Stimulated activated memory B cell treated with anti-CD40 and anti-IgM and Interleukin-4, amounts not matched to agents 10 μg/mL and 1 μg/mL and 100 μg/mL, for 72 hours (primary cell): ENCODE data around the gene MICB.
"Not testable (repeated sequence)": the region's sequence is repeated elsewhere in the genome, so short reads cannot be mapped to it uniquely, and the experiment has no call there.

ENCODE experiments used
- ATAC-seq: fragments of 150-1000 bp; cut with Tn5 transposase; 2 replicates; pipeline ENCODE4 v1.10.0; 2021
- H3K27ac Mint-ChIP-seq: one replicate; pipeline ENCODE4 v1.8.0; 2022; ENCODE audit warnings: mild to moderate bottlenecking, mixed read lengths
- H3K27me3 Mint-ChIP-seq: one replicate; pipeline ENCODE4 v1.8.0; 2022; ENCODE audit warnings: mixed read lengths
- H3K36me3 Mint-ChIP-seq: one replicate; pipeline ENCODE4 v1.8.0; 2022; ENCODE audit warnings: mixed read lengths
- H3K4me1 Mint-ChIP-seq: one replicate; pipeline ENCODE4 v1.8.0; 2022; ENCODE audit warnings: mixed read lengths
- H3K4me3 Mint-ChIP-seq: one replicate; pipeline ENCODE4 v1.8.0; 2022; ENCODE audit warnings: mild to moderate bottlenecking, moderate library complexity, mixed read lengths
- H3K9me3 Mint-ChIP-seq: one replicate; pipeline ENCODE4 v1.8.0; 2022; ENCODE audit warnings: mixed read lengths

MICB gene

GRCh38 chr6:31497531-31498476 lies at the start of gene MICB:
TSS of gene MICB (plus strand) at chr6:31498145. CDS start at chr6:31498194, 49 bp downstream.
- Mint-ChIP-seq H3K9me3 (no peaks in the 10 kb centered on the region), H3K36me3 (peaks cover 6% of the 10 kb centered on the region), H3K27me3 (no peaks in the 10 kb centered on the region), H3K4me3 (peak within 1 kb of the TSS; percentile 75), H3K27ac (peak within 1 kb of the TSS; percentile 54), H3K4me1 (peaks cover 79% of the 10 kb centered on the region)
- peak; percentile 86 for ATAC-seq

DNA sequence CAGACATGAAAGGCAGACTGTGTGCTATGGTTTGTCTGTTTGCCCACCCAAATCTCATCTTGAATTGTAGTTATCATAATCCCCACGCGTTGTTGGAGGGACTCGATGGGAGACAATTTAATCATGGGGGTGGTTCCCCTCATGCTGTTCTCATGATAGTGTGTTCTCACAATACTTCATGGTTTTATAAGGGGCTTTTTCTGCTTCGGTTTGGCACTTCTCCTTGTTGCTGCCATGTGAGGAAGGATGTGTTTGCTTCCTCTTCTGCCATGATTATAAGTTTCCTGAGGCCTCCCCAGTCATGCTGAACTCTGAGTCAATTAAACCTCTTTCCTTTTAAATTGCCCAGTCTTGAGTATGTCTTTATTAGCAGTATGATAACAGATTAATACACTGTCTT lies 47.2 kb upstream of the MICB start:
- no peaks in the 10 kb centered on the region for H3K4me1 Mint-ChIP-seq
- H3K9me3 Mint-ChIP-seq: peaks cover 15% of the 10 kb centered on the region
- ATAC-seq: no peak
- H3K27ac Mint-ChIP-seq: no peak overlapping the region
- H3K4me3 Mint-ChIP-seq: no peak overlapping the region
- H3K36me3 Mint-ChIP-seq: peaks cover 7% of the 10 kb centered on the region
- no peaks in the 10 kb centered on the region for H3K27me3 Mint-ChIP-seq

DNA sequence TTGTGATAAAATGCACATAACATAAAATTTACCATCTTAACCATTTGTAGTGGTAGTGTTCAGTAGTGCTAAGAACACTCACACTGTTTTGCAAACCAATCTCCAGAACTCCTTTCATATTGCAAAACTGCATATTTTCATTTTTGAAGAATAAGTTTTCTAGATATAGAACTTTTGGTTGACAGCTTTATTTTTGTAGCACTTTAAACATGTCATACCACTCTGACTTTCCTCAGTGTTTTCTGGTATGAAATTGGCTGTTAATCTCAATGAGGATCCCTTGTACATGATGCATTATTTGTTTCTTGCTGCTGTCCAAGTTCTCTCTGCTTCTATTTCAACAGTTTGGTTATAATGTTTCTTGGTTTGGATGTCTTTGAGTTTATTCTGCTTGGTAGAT lies 45.1 kb upstream of the MICB start:
- no peaks in the 10 kb centered on the region for H3K4me1 Mint-ChIP-seq
- no peak for ATAC-seq
- no peak overlapping the region for H3K27ac Mint-ChIP-seq
- H3K36me3 Mint-ChIP-seq: peaks cover 7% of the 10 kb centered on the region
- H3K27me3 Mint-ChIP-seq: no peaks in the 10 kb centered on the region
- H3K9me3 Mint-ChIP-seq: peaks cover 15% of the 10 kb centered on the region
- H3K4me3 Mint-ChIP-seq: no peak overlapping the region

DNA sequence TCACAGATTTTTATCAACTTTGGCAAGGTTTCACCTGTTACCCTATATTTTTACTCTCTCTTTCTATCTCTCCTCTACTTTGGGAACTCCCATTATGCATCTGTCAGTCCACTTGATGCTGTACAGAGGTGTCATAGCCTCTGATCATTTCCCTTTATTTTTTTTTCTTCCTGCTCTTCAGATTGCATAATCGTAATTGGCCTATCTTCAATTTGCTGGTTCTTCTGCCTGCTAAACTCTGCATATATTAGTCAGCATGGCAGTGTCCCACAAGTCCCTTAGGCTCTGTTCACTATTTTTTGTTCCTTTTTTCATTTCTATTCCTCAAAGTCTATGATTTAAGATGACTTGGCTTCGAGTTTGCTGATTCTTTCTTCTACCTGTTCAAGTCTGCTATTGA lies 44.7 kb upstream of the MICB start:
- no peak overlapping the region for H3K27ac Mint-ChIP-seq

GRCh38 chr6:31459864-31460263 lies 38.1 kb upstream of the MICB start:
- not testable (repeated sequence) for H3K27me3 Mint-ChIP-seq, H3K9me3 Mint-ChIP-seq, ATAC-seq, H3K27ac Mint-ChIP-seq, H3K4me3 Mint-ChIP-seq
- Mint-ChIP-seq H3K4me1 (peaks cover 24% of the 10 kb centered on the region), H3K36me3 (peaks cover 20% of the 10 kb centered on the region)

More for the DNA sequence above, 44.7 kb upstream of the MICB start:
- Mint-ChIP-seq H3K27me3 (no peaks in the 10 kb centered on the region), H3K4me3 (no peak overlapping the region), H3K9me3 (peaks cover 15% of the 10 kb centered on the region), H3K4me1 (no peaks in the 10 kb centered on the region), H3K36me3 (peaks cover 7% of the 10 kb centered on the region)
- ATAC-seq: no peak

GRCh38 chr6:31460361-31461025 lies 37.5 kb upstream of the MICB start:
- H3K36me3 Mint-ChIP-seq: peaks cover 26% of the 10 kb centered on the region
- peaks cover 30% of the 10 kb centered on the region for H3K4me1 Mint-ChIP-seq
- H3K27me3 Mint-ChIP-seq: no peaks in the 10 kb centered on the region
- no peak overlapping the region for H3K27ac Mint-ChIP-seq
- H3K4me3 Mint-ChIP-seq: no peak overlapping the region
- no peak for ATAC-seq
- no peaks in the 10 kb centered on the region for H3K9me3 Mint-ChIP-seq

DNA sequence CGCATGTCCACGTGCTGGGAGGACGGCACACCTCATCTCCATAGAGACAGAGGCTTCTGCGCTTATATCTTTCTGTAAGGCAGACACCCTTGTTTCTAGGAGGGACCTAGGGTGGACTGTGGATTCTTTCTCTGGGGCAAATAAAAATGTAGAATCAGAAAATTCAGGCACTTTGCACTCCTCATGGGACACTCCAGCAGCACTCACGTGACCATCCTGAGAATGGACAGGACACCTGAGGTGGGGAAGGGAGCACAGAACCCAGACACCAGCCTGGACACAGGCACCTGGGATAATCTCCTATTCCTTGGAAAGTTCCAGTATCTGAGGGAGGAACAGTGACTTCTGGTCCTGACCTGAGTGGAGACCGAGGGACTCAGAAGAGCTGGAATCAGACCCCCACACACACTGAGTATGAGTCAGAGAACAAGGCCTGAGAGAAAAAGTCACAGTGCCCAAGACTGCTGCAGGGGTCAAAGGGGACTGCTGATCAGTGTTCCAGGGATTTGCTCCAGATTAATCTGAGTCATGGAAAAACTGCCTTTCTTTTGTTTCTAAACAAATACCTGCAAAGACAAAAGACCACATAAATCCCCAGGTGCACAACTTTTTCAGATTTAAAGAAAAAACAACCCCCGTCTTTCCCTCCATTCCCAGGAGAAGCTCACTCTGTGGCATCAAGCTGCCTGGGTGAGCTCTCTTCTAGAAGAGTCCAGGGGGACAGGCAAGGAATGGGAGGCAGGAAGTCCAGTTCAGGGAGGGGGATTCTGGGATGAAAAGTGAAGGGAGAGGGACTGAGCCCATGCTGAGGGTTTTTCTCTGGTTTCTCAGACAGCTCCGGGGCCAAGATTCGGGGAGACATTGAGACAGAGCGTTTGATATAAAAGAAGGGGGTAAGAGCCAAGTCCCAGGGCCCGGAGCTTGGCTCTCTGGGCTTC lies 35.6 kb upstream of the MICB start:
- ATAC-seq: no peak
- Mint-ChIP-seq H3K36me3 (peaks cover 39% of the 10 kb centered on the region), H3K4me3 (peak overlapping the region; percentile 96), H3K4me1 (peaks cover 48% of the 10 kb centered on the region), H3K27me3 (no peaks in the 10 kb centered on the region), H3K9me3 (no peaks in the 10 kb centered on the region), H3K27ac (peak overlapping the region; percentile 98)

DNA sequence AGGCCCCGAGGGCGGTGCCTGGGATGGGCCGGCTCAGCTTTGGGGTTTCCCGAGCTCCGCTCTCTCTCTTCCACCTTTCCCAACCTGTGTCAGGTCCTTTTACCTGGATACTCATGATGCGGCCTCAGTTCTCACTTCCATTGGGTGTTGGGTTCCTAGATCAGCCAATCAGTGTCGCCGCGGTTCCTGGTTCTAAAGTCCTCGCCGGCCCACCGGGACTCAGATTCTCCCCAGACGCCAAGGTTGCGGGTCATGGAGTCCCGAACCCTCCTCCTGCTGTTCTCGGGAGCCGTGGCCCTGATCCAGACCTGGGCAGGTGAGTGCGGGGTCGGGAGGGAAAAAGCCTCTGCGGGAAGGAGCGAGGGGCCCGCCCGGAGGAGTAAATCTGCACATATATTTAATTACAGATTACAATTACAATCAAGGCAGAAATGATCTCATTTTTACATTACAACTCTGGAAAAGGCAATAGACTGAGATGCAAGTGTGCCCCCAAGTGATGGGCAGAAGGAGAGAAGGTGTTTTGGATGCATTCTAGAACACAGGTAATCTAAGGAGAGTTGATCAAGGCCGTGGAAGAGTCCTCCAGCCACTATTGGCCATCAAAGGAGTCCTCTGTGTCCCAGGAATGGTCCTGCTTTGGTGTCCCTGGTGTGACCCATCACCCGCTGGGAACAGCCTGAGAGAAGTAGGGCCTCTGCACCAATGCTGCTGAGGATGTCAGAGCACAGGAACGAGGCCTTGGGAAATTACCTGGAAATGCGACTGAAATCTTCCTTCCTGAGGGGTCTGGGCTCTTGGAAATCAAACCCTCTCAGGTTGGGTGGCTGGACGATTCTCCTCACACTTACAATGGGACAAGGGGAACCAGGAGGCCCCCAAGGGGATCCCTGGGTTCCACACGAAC lies 34.7 kb upstream of the MICB start:
- Mint-ChIP-seq H3K4me3 (peak overlapping the region; percentile 96), H3K27me3 (no peaks in the 10 kb centered on the region), H3K4me1 (peaks cover 55% of the 10 kb centered on the region), H3K27ac (peak overlapping the region; percentile 98), H3K36me3 (peaks cover 47% of the 10 kb centered on the region), H3K9me3 (no peaks in the 10 kb centered on the region)
- peak; percentile 98 for ATAC-seq

DNA sequence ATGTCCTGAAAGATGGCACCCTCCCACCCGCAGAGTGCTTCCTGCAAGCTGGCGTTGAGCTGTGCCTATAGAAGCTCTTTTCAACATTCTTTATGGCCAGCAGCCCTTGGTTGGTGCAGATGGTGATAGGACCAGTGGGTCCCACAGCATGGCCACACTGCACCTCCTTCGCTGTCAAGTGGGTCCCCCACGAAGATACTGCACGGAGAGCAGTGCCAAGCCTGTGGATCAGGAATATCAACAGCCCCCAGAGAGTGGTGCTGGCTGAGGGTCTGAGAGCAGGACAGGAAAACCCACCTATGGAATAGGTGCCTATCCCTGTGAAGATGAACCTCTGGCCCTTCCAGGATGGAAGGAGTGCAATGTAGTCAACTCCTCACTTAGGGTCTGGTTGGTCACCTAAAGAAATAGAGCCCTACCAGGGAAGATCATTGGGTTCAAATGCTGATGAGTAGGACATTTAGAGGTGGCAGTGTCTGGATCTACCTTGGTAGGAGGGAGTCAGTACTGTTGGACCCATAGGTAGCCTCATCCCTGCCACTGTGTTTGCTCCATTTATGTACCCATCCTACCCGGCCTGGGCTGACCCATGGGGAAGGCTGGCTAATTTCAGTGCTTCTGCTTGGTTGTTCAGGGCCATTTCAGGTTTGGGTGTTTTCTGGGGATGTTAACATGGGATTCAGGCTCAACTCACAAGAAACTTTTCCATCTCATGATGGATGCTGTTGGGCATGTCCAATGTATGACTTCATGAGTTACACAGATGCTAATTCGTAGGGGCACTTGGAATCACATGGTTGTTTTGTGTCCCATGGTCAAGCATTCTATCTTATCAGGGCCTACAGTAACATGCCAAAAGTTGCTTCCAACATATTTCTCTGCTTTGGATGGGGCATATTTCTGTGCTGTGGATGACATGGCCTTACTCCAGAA lies 33.4 kb upstream of the MICB start:
- Mint-ChIP-seq H3K4me1 (peaks cover 67% of the 10 kb centered on the region), H3K36me3 (peaks cover 52% of the 10 kb centered on the region), H3K4me3 (peak overlapping the region; percentile 96)

DNA sequence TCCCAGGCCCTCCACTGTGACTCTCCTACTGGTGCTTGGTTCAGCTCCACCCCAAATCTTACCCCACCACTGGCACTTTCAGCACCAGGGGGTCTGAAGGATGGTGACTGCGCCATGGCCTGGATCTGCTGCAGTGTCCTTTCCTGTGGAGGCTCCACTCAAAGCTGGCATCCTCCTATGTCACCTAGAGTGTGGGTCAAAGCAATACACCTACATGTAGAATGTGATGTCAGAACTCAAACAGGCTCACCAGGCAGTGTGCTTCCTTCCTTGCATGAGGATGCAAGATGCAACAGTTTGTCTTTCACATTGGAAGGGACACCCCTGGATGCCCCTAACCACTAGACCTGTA lies 32.8 kb upstream of the MICB start:
- Mint-ChIP-seq H3K27me3 (no peaks in the 10 kb centered on the region), H3K27ac (peak overlapping the region; percentile 98), H3K9me3 (no peaks in the 10 kb centered on the region), H3K4me1 (peaks cover 74% of the 10 kb centered on the region), H3K4me3 (peak overlapping the region; percentile 96), H3K36me3 (peaks cover 58% of the 10 kb centered on the region)
- ATAC-seq: no peak

More for the DNA sequence above, 33.4 kb upstream of the MICB start:
- H3K27ac Mint-ChIP-seq: peak overlapping the region; percentile 98
- H3K9me3 Mint-ChIP-seq: no peaks in the 10 kb centered on the region
- no peaks in the 10 kb centered on the region for H3K27me3 Mint-ChIP-seq
- ATAC-seq: no peak

DNA sequence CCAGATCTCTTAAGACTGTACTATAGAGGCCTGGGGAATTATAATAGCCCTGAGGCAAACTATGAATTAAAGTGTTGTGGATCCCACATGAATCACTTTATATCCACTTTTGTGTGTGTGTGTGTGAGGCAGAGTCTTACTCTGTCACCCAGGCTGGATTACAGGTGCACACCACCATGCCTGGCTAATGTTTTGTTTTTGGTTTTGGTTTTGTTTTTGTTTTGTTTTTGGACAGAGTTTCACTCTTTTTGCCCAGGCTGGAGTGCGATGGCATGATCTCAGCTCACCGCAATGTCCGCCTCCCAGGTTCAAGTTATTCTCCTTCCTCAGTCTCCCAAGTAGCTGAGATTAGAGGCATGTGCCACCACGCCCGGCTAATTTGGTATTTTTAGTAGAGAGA lies 32.2 kb upstream of the MICB start:
- Mint-ChIP-seq H3K9me3 (no peaks in the 10 kb centered on the region), H3K4me3 (peak overlapping the region; percentile 96), H3K27ac (no peak overlapping the region), H3K4me1 (peaks cover 79% of the 10 kb centered on the region), H3K36me3 (peaks cover 63% of the 10 kb centered on the region), H3K27me3 (no peaks in the 10 kb centered on the region)
- no peak for ATAC-seq

- no peaks in the 10 kb centered on the region for H3K9me3 Mint-ChIP-seq
- H3K4me1 Mint-ChIP-seq: peaks cover 87% of the 10 kb centered on the region
- H3K4me3 Mint-ChIP-seq: peak overlapping the region; percentile 96
- peaks cover 69% of the 10 kb centered on the region for H3K36me3 Mint-ChIP-seq
- H3K27ac Mint-ChIP-seq: no peak overlapping the region
- H3K27me3 Mint-ChIP-seq: no peaks in the 10 kb centered on the region
- ATAC-seq: no peak
Observed at GRCh38 chr6:31466466-31466865, 31.5 kb upstream of the MICB start.

DNA sequence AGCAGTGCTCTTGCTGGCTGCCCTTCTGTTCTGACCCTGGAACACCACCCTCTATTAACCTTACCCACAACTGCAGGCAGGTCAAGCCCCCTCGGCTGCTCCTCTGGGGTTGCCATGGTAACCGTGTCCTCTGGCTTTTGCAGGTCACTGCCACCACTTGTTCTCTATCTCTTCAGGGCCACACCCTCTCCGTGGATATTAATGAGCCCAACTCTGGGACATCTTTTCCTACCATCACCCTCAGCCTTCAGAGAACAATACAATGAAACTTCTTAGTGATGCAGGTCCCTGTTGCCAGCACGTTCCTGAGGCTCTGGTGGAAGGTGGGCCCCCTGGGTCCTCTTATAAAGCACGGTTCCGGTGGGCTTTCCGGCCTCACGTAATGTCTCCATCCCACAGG lies 30.8 kb upstream of the MICB start:
- H3K4me3 Mint-ChIP-seq: peak overlapping the region; percentile 96
- H3K27ac Mint-ChIP-seq: no peak overlapping the region
- ATAC-seq: no peak
- H3K36me3 Mint-ChIP-seq: peaks cover 74% of the 10 kb centered on the region
- peaks cover 88% of the 10 kb centered on the region for H3K4me1 Mint-ChIP-seq
- H3K9me3 Mint-ChIP-seq: no peaks in the 10 kb centered on the region
- no peaks in the 10 kb centered on the region for H3K27me3 Mint-ChIP-seq
